Loucy (cell line): ENCODE results near the gene COLEC11.

Experiments
- CTCF ChIP-seq: fragments of 200-600 bp; sonication (generic); conservative IDR thresholded peaks from 2 replicates; pipeline ENCODE4 v1.5.1; 2014; ENCODE audit warnings: mild to moderate bottlenecking, antibody characterized with exemption, low read length
- EZH2phosphoT487 ChIP-seq: fragments of 200-600 bp; IDR thresholded peaks from 2 replicates; pipeline ENCODE4 v1.6.1; 2018; ENCODE audit warnings: antibody characterized with exemption, mild to moderate bottlenecking, moderate library complexity, borderline replicate concordance

- TF ChIP-seq CTCF = no peak
- no peak for TF ChIP-seq EZH2phosphoT487
These were observed 9.4 kb upstream of the COLEC11 start for GRCh38 chr2:3585261-3586109.
